WTC11 (cell line): ENCODE measurements around the gene SLC25A45.

Experiments
- ATF6 ChIP-seq: sonication (generic); formaldehyde crosslinking; IDR thresholded peaks from 2 replicates; pipeline ENCODE4 v1.8.1; 2023; ENCODE audit warnings: mild to moderate bottlenecking, missing genetic modification reagents
- NR3C1 ChIP-seq: sonication (generic); formaldehyde crosslinking; conservative IDR thresholded peaks from 2 replicates; pipeline ENCODE4 v1.8.1; 2023; ENCODE audit warnings: low read depth, mild to moderate bottlenecking, missing genetic modification reagents
- TF ChIP-seq, protein P1 (sequence below): sonication (generic); formaldehyde crosslinking; IDR thresholded peaks from 2 replicates; pipeline ENCODE4 v1.8.1; 2022; ENCODE audit warnings: low read depth, missing genetic modification reagents, borderline replicate concordance

- TF ChIP-seq ATF6 (CRISPR knock-in tag) (no peak), NR3C1 (CRISPR knock-in tag) (no peak)
- TF ChIP-seq, protein P1, sequence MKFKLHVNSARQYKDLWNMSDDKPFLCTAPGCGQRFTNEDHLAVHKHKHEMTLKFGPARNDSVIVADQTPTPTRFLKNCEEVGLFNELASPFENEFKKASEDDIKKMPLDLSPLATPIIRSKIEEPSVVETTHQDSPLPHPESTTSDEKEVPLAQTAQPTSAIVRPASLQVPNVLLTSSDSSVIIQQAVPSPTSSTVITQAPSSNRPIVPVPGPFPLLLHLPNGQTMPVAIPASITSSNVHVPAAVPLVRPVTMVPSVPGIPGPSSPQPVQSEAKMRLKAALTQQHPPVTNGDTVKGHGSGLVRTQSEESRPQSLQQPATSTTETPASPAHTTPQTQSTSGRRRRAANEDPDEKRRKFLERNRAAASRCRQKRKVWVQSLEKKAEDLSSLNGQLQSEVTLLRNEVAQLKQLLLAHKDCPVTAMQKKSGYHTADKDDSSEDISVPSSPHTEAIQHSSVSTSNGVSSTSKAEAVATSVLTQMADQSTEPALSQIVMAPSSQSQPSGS (CRISPR knock-in tag) = no peak
Measured at GRCh38 chr11:65426839-65427690, 44.6 kb upstream of the SLC25A45 start.
